AG09319 (cell line): ENCODE measurements around the gene AKAP10.
"Not testable (repeated sequence)": the region's sequence is repeated elsewhere in the genome, so short reads cannot be mapped to it uniquely, and the experiment has no call there.

ENCODE experiments used
- DNase-seq: peaks from one replicate; pipeline ENCODE4 v3.0.0-alpha.2; 2010; ENCODE audit warnings: low read depth; ENCODE audit errors: extremely low read depth
- CTCF ChIP-seq: IDR thresholded peaks from 2 replicates; pipeline ENCODE4 v1.5.1; 2011; ENCODE audit warnings: low read depth, mild to moderate bottlenecking, inconsistent platforms, low read length, moderate library complexity

The AKAP10 gene, protein sequence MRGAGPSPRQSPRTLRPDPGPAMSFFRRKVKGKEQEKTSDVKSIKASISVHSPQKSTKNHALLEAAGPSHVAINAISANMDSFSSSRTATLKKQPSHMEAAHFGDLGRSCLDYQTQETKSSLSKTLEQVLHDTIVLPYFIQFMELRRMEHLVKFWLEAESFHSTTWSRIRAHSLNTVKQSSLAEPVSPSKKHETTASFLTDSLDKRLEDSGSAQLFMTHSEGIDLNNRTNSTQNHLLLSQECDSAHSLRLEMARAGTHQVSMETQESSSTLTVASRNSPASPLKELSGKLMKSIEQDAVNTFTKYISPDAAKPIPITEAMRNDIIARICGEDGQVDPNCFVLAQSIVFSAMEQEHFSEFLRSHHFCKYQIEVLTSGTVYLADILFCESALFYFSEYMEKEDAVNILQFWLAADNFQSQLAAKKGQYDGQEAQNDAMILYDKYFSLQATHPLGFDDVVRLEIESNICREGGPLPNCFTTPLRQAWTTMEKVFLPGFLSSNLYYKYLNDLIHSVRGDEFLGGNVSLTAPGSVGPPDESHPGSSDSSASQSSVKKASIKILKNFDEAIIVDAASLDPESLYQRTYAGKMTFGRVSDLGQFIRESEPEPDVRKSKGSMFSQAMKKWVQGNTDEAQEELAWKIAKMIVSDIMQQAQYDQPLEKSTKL

GRCh38 chr17:19977293-19978208 is at the start of gene AKAP10:
TSS of gene AKAP10 (minus strand) at chr17:19977828. CDS start at chr17:19977679, 149 bp downstream.
- DNase-seq, result peak; percentile 50
- no peak for TF ChIP-seq CTCF

DNA sequence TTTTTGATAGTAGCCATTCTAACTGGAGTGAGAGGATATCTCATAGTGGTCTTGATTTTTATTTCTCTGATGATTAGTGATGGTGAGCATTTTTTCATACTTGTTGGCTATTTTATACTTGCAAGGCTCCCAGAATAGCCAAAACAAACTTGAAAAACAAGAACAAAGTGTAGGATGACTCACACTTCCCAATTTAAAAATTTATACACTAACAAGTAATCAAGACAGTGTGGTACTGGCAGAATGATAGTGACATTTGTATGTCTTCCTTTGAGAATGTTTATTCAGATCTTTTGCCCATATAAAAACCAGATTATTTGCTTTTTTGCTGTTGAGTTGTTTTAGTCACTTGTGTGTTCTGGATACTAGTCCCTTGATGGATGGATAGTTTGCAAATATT is 49.3 kb upstream of the AKAP10 start:
- no peak for DNase-seq
- no peak for TF ChIP-seq CTCF

DNA sequence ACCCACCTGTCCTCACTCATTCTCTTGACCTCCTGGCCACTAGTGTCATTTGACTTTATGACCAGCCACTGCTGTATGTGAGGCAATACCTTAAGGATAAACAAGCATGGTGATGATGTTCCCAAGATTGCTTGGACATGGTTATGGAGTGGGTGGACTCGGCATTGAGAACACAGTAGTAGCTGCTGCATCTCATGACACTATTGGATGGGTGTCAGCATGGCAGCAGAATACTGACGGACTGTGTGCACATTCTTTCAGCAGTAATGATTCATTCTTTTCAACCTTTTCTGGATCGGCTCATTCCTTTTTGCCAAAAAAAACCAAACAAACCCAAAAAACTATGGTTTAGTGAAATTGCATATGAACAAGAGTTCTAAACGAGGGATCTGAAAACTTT is 45.1 kb upstream of the AKAP10 start:
- DNase-seq, result no peak
- no peak for TF ChIP-seq CTCF

DNA sequence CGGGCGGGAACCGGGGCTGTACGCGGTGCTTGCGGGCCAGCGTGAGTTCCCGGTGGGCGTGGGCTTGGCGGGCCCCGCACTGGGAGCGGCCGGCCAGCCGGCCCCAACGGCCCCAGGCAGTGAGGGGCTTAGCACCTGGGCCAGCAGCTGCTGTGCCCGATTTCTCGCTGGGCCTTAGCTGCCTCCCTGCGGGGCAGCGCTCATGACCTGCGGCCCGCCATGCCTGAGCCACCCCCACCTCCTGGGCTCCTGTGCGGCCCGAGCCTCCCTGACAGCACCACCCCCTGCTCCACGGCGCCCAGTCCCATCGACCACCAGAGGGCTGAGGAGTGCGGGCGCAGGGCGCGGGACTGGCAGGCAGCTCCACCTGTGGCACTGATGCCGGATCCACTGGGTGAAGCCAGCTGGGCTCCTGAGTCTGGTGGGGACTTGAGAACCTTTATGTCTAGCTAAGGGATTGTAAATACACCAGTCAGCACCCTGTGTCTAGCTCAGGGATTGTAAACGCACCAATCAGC is 38.9 kb upstream of the AKAP10 start:
- not testable (repeated sequence) for DNase-seq

GRCh38 chr17:20012017-20012536 is 34.4 kb upstream of the AKAP10 start:
- no peak for TF ChIP-seq CTCF
- DNase-seq, result no peak

DNA sequence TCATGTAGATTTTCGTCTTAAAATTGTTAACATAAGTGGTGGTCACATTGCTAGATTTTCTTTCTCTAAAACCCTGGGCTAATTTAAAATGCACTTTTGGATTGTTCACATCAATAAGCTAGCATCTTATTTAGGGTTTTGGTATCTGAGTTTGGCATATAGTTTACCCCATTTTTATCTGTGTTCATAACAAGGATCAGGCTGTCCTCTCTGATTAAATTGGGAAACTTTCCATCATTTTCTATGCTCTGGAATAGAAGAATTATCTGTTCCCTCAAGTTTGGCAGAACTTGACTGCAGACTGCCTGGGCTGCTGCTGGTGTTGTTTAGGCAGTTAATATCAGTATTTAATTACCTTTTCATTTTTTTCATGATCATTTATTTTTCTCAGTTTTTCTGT is 33.3 kb upstream of the AKAP10 start:
- DNase-seq, result no peak
- no peak for TF ChIP-seq CTCF

GRCh38 chr17:20010099-20010863 is 32.7 kb upstream of the AKAP10 start:
- TF ChIP-seq CTCF, result peak; percentile 66
- peak; percentile 19 for DNase-seq
